Iris pigment epithelial cell (primary cell): Measurements from ENCODE around the gene MLEC.

Source experiments
- DNase-seq: peaks from one replicate; pipeline ENCODE4 v3.0.0-alpha.2; 2011; ENCODE audit warnings: low read depth

The MLEC gene

GRCh38 chr12:120741476-120742421 lies 54.8 kb downstream of the MLEC start:
- no peak for DNase-seq

GRCh38 chr12:120744922-120745493 lies 58.1 kb downstream of the MLEC start:
- DNase-seq, result no peak

GRCh38 chr12:120748242-120748641 lies 61.3 kb downstream of the MLEC start:
- no peak for DNase-seq

GRCh38 chr12:120749256-120749655 lies 62.3 kb downstream of the MLEC start:
- no peak for DNase-seq

- DNase-seq, result no peak
These were observed 63.9 kb downstream of the MLEC start for GRCh38 chr12:120750806-120751205.

GRCh38 chr12:120751389-120751788 lies 64.4 kb downstream of the MLEC start:
- DNase-seq, result no peak
